AG04449 (cell line): ENCODE data around the gene MECP2.
"Not testable (repeated sequence)": the region's sequence is repeated elsewhere in the genome, so short reads cannot be mapped to it uniquely, and the experiment has no call there.

Experiments
- CTCF ChIA-PET: fragments of 350-600 bp; formaldehyde crosslinking; extraction: SDS; loops from one replicate; lab custom pipeline; 2021; ENCODE audit warnings: antibody characterized with exemption; lab: Yijun Ruan, JAX
- POLR2A ChIA-PET: fragments of 400-600, 350-600 bp; formaldehyde crosslinking; extraction: SDS; loops from one replicate; lab custom pipeline; 2020; ENCODE audit warnings: antibody characterized with exemption, inconsistent platforms; lab: Yijun Ruan, JAX
- DNase-seq: peaks from one replicate; pipeline ENCODE4 v3.0.0-alpha.2; 2010; ENCODE audit warnings: low read depth, low spot score
- H3K4me3 ChIP-seq: 2 replicates; pipeline ENCODE4 v1.5.1; 2011; ENCODE audit warnings: low read depth, mild to moderate bottlenecking, control low read depth, low read length
- TF ChIP-seq, protein P1 (sequence below): IDR thresholded peaks from one replicate; pipeline ENCODE4 v1.5.1; 2011; ENCODE audit warnings: mild to moderate bottlenecking, moderate library complexity, low read length, control low read depth, inconsistent platforms; ENCODE audit not compliant: insufficient read depth; ENCODE audit errors: missing control alignments

The MECP2 gene

DNA sequence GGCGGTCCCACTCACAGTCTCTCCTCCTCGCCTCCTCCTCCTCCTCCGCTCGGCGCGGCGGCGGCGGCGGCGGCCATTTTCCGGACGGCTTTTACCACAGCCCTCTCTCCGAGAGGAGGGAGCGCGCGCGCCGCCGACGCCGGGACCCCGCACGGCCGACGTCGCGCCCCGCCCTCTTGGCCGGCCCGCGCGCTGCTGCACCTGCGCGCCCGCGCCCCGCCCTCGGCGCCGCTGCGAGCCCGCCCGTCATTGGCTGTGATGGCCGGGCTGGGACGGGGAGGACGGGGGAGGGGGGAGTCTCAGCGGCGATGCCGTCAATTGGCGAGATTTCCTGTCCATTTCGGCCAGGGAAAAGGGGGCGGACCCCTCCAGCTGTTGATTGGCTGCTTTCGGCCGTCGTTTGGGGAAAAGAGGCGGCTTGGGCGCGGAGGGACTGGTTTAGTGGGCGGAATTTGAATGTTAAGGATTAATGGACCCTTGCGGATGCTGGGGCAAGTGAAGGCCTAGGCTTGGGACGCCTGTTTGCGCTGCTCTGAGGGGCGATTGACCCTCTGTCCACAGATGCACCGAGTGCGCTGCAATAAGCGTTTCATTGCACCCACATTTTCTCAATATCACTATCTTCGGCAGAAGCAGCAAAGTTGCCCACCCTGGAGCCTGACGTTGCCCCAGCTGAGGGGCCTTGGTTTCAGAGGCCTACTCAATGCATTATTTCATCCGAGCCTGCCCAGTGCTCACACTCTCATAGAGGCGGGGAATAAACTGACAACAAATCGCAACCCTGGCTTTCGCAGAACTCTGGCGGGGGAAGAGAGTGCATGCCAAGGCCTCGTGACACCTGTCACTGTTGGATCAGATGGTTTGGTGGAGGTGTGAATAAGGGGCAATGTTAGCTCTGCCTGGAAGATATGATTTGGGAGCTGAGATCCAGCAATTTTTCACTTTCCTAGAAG, at the start of gene MECP2:
MECP2 (minus strand) TSS at position 129 of the 953 bp plus-strand sequence.
- TF ChIP-seq, protein P1, sequence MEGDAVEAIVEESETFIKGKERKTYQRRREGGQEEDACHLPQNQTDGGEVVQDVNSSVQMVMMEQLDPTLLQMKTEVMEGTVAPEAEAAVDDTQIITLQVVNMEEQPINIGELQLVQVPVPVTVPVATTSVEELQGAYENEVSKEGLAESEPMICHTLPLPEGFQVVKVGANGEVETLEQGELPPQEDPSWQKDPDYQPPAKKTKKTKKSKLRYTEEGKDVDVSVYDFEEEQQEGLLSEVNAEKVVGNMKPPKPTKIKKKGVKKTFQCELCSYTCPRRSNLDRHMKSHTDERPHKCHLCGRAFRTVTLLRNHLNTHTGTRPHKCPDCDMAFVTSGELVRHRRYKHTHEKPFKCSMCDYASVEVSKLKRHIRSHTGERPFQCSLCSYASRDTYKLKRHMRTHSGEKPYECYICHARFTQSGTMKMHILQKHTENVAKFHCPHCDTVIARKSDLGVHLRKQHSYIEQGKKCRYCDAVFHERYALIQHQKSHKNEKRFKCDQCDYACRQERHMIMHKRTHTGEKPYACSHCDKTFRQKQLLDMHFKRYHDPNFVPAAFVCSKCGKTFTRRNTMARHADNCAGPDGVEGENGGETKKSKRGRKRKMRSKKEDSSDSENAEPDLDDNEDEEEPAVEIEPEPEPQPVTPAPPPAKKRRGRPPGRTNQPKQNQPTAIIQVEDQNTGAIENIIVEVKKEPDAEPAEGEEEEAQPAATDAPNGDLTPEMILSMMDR, result no peak
- peak; percentile 26 for DNase-seq
- ChIA-PET POLR2A (no interaction called here), CTCF (interaction anchor here (1.2 kb wide), 1 partner anchor 31 kb away, joined by 3 read pairs; no protein-coding TSS in a partner anchor)
- peak within 1 kb of the TSS; percentile 67 for H3K4me3 ChIP-seq

DNA sequence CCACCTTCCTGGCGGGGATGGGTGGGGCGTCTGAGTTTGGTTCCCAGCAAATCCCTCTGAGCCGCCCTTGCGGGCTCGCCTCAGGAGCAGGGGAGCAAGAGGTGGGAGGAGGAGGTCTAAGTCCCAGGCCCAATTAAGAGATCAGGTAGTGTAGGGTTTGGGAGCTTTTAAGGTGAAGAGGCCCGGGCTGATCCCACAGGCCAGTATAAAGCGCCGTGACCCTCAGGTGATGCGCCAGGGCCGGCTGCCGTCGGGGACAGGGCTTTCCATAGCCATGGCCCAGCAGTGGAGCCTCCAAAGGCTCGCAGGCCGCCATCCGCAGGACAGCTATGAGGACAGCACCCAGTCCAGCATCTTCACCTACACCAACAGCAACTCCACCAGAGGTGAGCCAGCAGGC, 46.5 kb upstream of the MECP2 start, which contains the start of gene OPN1LW:
OPN1LW (plus strand) TSS at position 234 of the 400 bp plus-strand sequence; CDS start at position 275, 41 bp downstream.
- DNase-seq, CTCF ChIA-PET, H3K4me3 ChIP-seq, POLR2A ChIA-PET: not testable (repeated sequence)

DNA sequence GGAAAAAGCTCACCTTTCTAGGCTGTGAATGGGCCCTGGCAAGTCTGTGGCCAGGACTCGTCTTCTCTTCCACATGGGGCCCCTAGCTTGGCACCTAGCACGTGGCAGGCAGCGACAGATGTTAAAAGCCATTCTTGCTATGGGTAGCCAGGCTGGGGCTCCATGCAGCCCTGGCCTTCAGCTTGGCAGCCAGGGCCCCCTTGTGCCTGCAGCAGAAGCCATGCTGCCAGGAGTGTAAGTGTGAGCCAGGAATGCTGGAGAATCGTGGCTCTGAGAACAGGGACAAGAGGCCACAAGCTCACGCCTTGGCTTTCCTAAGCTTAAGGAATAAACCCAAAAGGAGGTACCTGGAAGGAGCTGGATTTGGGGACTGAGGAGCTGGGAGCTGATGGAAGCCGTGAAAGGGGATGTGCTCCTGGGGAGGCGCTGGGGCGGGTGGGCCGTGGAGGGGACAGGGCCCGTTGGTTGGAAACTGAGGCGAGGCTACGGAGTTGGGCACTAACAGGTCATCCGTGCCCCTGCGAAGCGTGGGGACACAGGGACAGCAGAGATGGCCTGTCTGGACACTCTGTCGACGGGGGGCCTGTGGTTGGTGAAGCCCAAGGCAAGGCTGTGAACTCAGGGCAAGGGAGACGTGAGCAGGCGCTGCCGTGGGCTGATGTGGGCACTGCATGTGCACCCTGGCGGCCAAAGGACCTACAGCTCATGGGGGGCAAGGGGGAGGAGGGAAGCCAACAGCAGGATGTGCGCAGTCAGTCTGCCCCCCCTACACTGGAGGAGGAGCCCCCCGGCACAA, 45.6 kb upstream of the MECP2 start:
- H3K4me3 ChIP-seq, result no peak overlapping the region
- DNase-seq, result no peak
- ChIA-PET CTCF (no interaction called here), POLR2A (no interaction called here)
- TF ChIP-seq, protein P1, result no peak

DNA sequence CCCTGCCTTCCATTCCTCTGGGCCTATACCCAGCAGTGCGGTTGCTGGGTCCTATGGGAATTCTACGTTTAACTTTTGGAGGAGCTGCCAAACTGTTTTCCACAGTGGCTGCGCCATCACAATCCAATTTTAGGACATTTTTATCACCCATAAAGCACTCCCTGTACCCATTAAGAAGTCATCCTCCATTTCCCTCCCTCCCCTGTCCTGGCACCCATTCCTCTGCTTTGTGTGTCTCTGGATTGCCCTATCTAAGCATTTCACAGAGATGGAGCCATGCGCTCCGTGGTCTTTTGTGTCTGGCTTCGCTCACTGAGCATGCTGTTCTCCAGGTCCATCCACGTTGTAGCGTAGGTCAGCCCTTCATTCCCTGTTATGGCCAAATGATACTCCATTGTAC, 44.9 kb upstream of the MECP2 start:
- TF ChIP-seq, protein P1, result no peak
- CTCF ChIA-PET, result no interaction called here
- POLR2A ChIA-PET, result no interaction called here
- DNase-seq, result no peak
- no peak overlapping the region for H3K4me3 ChIP-seq

DNA sequence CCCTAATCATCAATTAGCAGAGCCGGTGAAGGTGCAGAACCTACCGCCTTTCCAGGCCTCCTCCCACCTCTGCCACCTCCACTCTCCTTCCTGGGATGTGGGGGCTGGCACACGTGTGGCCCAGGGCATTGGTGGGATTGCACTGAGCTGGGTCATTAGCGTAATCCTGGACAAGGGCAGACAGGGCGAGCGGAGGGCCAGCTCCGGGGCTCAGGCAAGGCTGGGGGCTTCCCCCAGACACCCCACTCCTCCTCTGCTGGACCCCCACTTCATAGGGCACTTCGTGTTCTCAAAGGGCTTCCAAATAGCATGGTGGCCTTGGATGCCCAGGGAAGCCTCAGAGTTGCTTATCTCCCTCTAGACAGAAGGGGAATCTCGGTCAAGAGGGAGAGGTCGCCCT, 43.2 kb upstream of the MECP2 start:
- POLR2A ChIA-PET, result no interaction called here

DNA sequence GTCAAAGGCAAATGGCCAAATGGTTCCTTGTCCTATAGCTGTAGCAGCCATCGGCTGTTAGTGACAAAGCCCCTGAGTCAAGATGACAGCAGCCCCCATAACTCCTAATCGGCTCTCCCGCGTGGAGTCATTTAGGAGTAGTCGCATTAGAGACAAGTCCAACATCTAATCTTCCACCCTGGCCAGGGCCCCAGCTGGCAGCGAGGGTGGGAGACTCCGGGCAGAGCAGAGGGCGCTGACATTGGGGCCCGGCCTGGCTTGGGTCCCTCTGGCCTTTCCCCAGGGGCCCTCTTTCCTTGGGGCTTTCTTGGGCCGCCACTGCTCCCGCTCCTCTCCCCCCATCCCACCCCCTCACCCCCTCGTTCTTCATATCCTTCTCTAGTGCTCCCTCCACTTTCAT, 42.7 kb upstream of the MECP2 start:
- POLR2A ChIA-PET, result no interaction called here
- no peak for DNase-seq
- TF ChIP-seq, protein P1, result no peak
- CTCF ChIA-PET, result no interaction called here
- H3K4me3 ChIP-seq, result no peak overlapping the region

More for the DNA sequence above, 43.2 kb upstream of the MECP2 start:
- no peak for DNase-seq
- CTCF ChIA-PET, result no interaction called here
- TF ChIP-seq, protein P1, result no peak
- no peak overlapping the region for H3K4me3 ChIP-seq
